Neural progenitor cell (in vitro differentiated cells): Measurements from ENCODE around the gene PLOD1.

Experiments
- CTCF ChIP-seq: fragments of 200-600 bp; sonication (generic); IDR thresholded peaks from 2 replicates; pipeline ENCODE4 v1.5.1; 2017; ENCODE audit warnings: antibody characterized with exemption, mild to moderate bottlenecking
- EZH2phosphoT487 ChIP-seq: fragments of 200-600 bp; sonication (generic); IDR thresholded peaks from 2 replicates; pipeline ENCODE4 v1.6.1; 2017; ENCODE audit warnings: antibody characterized with exemption

- no peak for TF ChIP-seq EZH2phosphoT487
- TF ChIP-seq CTCF, result no peak
Measured at GRCh38 chr1:11944358-11944931, 9.9 kb downstream of the PLOD1 start.
